SK-N-SH treated with all-trans-retinoic acid at 6 μM for 48 hours (cell line): ENCODE results near the gene C19orf44.

ENCODE experiments used
- ARNTL ChIP-seq: fragments of 450-650 bp; formaldehyde crosslinking; IDR thresholded peaks from 2 replicates; pipeline ENCODE4 v1.5.0; 2020; ENCODE audit warnings: low read depth, mild to moderate bottlenecking, moderate library complexity, borderline replicate concordance
- BACH2 ChIP-seq: fragments of 250-450 bp; sonication (Bioruptor Pico); IDR thresholded peaks from 2 replicates; pipeline ENCODE4 v1.9.0; 2021; ENCODE audit warnings: mild to moderate bottlenecking, borderline replicate concordance
- ISL1 ChIP-seq: fragments of 250-450 bp; sonication (Bioruptor Pico); IDR thresholded peaks from 2 replicates; pipeline ENCODE4 v2.1.2; 2022; ENCODE audit warnings: mild to moderate bottlenecking, moderate library complexity
- RARB ChIP-seq: fragments of 250-450 bp; sonication (Bioruptor Pico); IDR thresholded peaks from 2 replicates; pipeline ENCODE4 v1.8.0; 2021; ENCODE audit warnings: mild to moderate bottlenecking, moderate library complexity
- TOX ChIP-seq: fragments of 250-450 bp; sonication (Bioruptor Pico); IDR thresholded peaks from 2 replicates; pipeline ENCODE4 v1.8.0; 2021; ENCODE audit warnings: mild to moderate bottlenecking, moderate library complexity, borderline replicate concordance
- TF ChIP-seq, protein P1 (sequence below): fragments of 250-450 bp; sonication (Bioruptor Pico); IDR thresholded peaks from 2 replicates; pipeline ENCODE4 v1.5.0; 2020; ENCODE audit warnings: mild to moderate bottlenecking, moderate library complexity
- TF ChIP-seq, protein P2 (sequence below): fragments of 250-450 bp; sonication (Bioruptor Pico); IDR thresholded peaks from 2 replicates; pipeline ENCODE4 v1.8.0; 2020; ENCODE audit warnings: mild to moderate bottlenecking, moderate library complexity, borderline replicate concordance

DNA sequence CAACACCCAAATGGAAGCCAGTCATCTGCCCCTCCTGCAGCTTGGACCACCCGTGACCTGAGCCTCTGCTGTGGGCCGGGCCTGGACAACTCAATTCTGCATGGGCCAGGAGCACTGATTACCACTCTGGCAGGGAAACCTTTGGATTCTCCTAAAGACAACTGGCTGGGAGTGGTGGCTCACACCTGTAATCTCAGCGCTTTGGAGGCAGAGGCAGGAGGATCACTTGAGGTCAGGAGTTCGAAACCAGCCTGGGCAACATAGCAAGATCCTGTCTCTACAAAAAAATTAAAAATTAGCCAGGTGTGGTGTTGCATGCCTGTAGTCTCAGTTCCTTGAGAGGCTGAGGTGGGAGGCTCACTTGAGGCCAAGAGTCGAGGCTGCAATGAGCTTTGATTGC is 31.0 kb upstream of the C19orf44 start:
- TF ChIP-seq ARNTL (CRISPR knock-in tag) (no peak), ISL1 (CRISPR knock-in tag) (no peak), BACH2 (CRISPR knock-in tag) (no peak), RARB (CRISPR knock-in tag) (no peak), TOX (CRISPR knock-in tag) (no peak)
- TF ChIP-seq, protein P1, sequence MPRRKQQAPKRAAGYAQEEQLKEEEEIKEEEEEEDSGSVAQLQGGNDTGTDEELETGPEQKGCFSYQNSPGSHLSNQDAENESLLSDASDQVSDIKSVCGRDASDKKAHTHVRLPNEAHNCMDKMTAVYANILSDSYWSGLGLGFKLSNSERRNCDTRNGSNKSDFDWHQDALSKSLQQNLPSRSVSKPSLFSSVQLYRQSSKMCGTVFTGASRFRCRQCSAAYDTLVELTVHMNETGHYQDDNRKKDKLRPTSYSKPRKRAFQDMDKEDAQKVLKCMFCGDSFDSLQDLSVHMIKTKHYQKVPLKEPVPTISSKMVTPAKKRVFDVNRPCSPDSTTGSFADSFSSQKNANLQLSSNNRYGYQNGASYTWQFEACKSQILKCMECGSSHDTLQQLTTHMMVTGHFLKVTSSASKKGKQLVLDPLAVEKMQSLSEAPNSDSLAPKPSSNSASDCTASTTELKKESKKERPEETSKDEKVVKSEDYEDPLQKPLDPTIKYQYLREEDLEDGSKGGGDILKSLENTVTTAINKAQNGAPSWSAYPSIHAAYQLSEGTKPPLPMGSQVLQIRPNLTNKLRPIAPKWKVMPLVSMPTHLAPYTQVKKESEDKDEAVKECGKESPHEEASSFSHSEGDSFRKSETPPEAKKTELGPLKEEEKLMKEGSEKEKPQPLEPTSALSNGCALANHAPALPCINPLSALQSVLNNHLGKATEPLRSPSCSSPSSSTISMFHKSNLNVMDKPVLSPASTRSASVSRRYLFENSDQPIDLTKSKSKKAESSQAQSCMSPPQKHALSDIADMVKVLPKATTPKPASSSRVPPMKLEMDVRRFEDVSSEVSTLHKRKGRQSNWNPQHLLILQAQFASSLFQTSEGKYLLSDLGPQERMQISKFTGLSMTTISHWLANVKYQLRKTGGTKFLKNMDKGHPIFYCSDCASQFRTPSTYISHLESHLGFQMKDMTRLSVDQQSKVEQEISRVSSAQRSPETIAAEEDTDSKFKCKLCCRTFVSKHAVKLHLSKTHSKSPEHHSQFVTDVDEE, result no peak
- TF ChIP-seq, protein P2, sequence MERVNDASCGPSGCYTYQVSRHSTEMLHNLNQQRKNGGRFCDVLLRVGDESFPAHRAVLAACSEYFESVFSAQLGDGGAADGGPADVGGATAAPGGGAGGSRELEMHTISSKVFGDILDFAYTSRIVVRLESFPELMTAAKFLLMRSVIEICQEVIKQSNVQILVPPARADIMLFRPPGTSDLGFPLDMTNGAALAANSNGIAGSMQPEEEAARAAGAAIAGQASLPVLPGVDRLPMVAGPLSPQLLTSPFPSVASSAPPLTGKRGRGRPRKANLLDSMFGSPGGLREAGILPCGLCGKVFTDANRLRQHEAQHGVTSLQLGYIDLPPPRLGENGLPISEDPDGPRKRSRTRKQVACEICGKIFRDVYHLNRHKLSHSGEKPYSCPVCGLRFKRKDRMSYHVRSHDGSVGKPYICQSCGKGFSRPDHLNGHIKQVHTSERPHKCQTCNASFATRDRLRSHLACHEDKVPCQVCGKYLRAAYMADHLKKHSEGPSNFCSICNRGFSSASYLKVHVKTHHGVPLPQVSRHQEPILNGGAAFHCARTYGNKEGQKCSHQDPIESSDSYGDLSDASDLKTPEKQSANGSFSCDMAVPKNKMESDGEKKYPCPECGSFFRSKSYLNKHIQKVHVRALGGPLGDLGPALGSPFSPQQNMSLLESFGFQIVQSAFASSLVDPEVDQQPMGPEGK (CRISPR knock-in tag), result no peak
